ENCODE measurements around the gene COX7A2. TPM values are rescaled to one million over a fixed set of nuclear protein-coding genes. Genes with fewer than 3 reads are reported as not detected.

The COX7A2 gene
- total RNA-seq, 2 donors from 2014 or later: 108 to 521 TPM

- Mint-ChIP-seq H3K27me3 (no peaks in the 10 kb centered on the region), H3K4me3 (no peak overlapping the region), H3K4me1 (ENCODE audit: low read depth in 2 of 2) (no peaks in the 10 kb centered on the region), H3K36me3 (peaks cover 4% of the 10 kb centered on the region), H3K9me3 (no peaks in the 10 kb centered on the region), H3K27ac (no peak overlapping the region)
- no peak for ATAC-seq
- DNase-seq (ENCODE audit: low spot score): no peak
Observed at GRCh38 chr6:75257343-75258087, 13.9 kb upstream of the COX7A2 start.

GRCh38 chr6:75250552-75250951 lies 7.0 kb upstream of the COX7A2 start:
- Mint-ChIP-seq H3K4me1 (ENCODE audit: low read depth in 2 of 2) (peaks cover 0 to 5% of the 10 kb centered on the region in 2 donors), H3K9me3 (no peaks in the 10 kb centered on the region), H3K27me3 (peaks cover 12 to 13% of the 10 kb centered on the region in 2 donors), H3K4me3 (no peak overlapping the region), H3K27ac (no peak overlapping the region), H3K36me3 (peaks cover 7% of the 10 kb centered on the region)
- ATAC-seq (no peak), DNase-seq (ENCODE audit: low spot score) (no peak)

GRCh38 chr6:75249837-75250236 lies 6.2 kb upstream of the COX7A2 start:
- Mint-ChIP-seq H3K4me1 (ENCODE audit: low read depth in 2 of 2) (peaks cover under 1 to 7% of the 10 kb centered on the region in 2 donors), H3K36me3 (peaks cover 5% of the 10 kb centered on the region), H3K27ac (no peak overlapping the region), H3K27me3 (peaks cover 14 to 16% of the 10 kb centered on the region in 2 donors), H3K9me3 (no peaks in the 10 kb centered on the region), H3K4me3 (no peak overlapping the region)
- ATAC-seq: no peak
- DNase-seq (ENCODE audit: low spot score): no peak

GRCh38 chr6:75246386-75246785 lies 2.8 kb upstream of the COX7A2 start:
- Mint-ChIP-seq H3K4me3 (no peak overlapping the region), H3K36me3 (peaks cover 11% of the 10 kb centered on the region)

GRCh38 chr6:75244063-75244584 lies 523 bp upstream of the COX7A2 start:
- H3K4me3 Mint-ChIP-seq: peak overlapping the region; percentile 95
- H3K27ac Mint-ChIP-seq: peak overlapping the region; percentile 94 to 98
- ATAC-seq (no peak), DNase-seq (ENCODE audit: low spot score) (no peak)
- H3K27me3 Mint-ChIP-seq: peaks cover 14 to 16% of the 10 kb centered on the region in 2 donors
- H3K9me3 Mint-ChIP-seq: no peaks in the 10 kb centered on the region
- peaks cover 17% of the 10 kb centered on the region for H3K36me3 Mint-ChIP-seq
- peaks cover 22% of the 10 kb centered on the region in 2 donors for H3K4me1 Mint-ChIP-seq (ENCODE audit: low read depth in 2 of 2)

More at GRCh38 chr6:75246386-75246785, 2.8 kb upstream of the COX7A2 start:
- no peak for DNase-seq (ENCODE audit: low spot score)
- Mint-ChIP-seq H3K9me3 (no peaks in the 10 kb centered on the region), H3K4me1 (ENCODE audit: low read depth in 2 of 2) (peaks cover 14 to 22% of the 10 kb centered on the region in 2 donors), H3K27me3 (peaks cover 14 to 16% of the 10 kb centered on the region in 2 donors), H3K27ac (peak overlapping the region in 1 of 2 donors; percentile 23)
- ATAC-seq: no peak

GRCh38 chr6:75236630-75237029 lies 7.0 kb downstream of the COX7A2 start:
- peaks cover 0 to 8% of the 10 kb centered on the region in 2 donors for H3K4me1 Mint-ChIP-seq (ENCODE audit: low read depth in 2 of 2)
- H3K27me3 Mint-ChIP-seq: no peaks in the 10 kb centered on the region
- no peak for ATAC-seq
- peaks cover 20% of the 10 kb centered on the region for H3K36me3 Mint-ChIP-seq
- no peak overlapping the region for H3K4me3 Mint-ChIP-seq
- no peak for DNase-seq (ENCODE audit: low spot score)
- no peak overlapping the region for H3K27ac Mint-ChIP-seq
- H3K9me3 Mint-ChIP-seq: no peaks in the 10 kb centered on the region

GRCh38 chr6:75235271-75235670 lies 8.3 kb downstream of the COX7A2 start:
- no peak for ATAC-seq
- H3K27ac Mint-ChIP-seq: no peak overlapping the region

GRCh38 chr6:75234126-75234865 lies 9.3 kb downstream of the COX7A2 start:
- H3K27me3 Mint-ChIP-seq: no peaks in the 10 kb centered on the region

More at GRCh38 chr6:75235271-75235670, 8.3 kb downstream of the COX7A2 start:
- no peaks in the 10 kb centered on the region for H3K9me3 Mint-ChIP-seq
- peaks cover 14% of the 10 kb centered on the region for H3K36me3 Mint-ChIP-seq
- no peaks in the 10 kb centered on the region for H3K27me3 Mint-ChIP-seq
- no peaks in the 10 kb centered on the region for H3K4me1 Mint-ChIP-seq (ENCODE audit: low read depth in 2 of 2)
- no peak overlapping the region for H3K4me3 Mint-ChIP-seq
- no peak for DNase-seq (ENCODE audit: low spot score)

GRCh38 chr6:75233092-75233615 lies 10.4 kb downstream of the COX7A2 start:
- ATAC-seq (no peak), DNase-seq (ENCODE audit: low spot score) (no peak)
- no peak overlapping the region for H3K27ac Mint-ChIP-seq
- H3K36me3 Mint-ChIP-seq: peaks cover 14% of the 10 kb centered on the region
- no peak overlapping the region for H3K4me3 Mint-ChIP-seq
- H3K4me1 Mint-ChIP-seq (ENCODE audit: low read depth in 2 of 2): no peaks in the 10 kb centered on the region
- H3K27me3 Mint-ChIP-seq: peaks cover 0 to under 1% of the 10 kb centered on the region in 2 donors
- no peaks in the 10 kb centered on the region for H3K9me3 Mint-ChIP-seq

More at GRCh38 chr6:75234126-75234865, 9.3 kb downstream of the COX7A2 start:
- H3K27ac Mint-ChIP-seq: no peak overlapping the region
- H3K36me3 Mint-ChIP-seq: peaks cover 14% of the 10 kb centered on the region
- H3K9me3 Mint-ChIP-seq: no peaks in the 10 kb centered on the region
- H3K4me1 Mint-ChIP-seq (ENCODE audit: low read depth in 2 of 2): no peaks in the 10 kb centered on the region
- H3K4me3 Mint-ChIP-seq: no peak overlapping the region
- DNase-seq (ENCODE audit: low spot score) (no peak), ATAC-seq (no peak)

GRCh38 chr6:75230484-75231325 lies 12.9 kb downstream of the COX7A2 start:
- Mint-ChIP-seq H3K27ac (no peak overlapping the region), H3K4me1 (ENCODE audit: low read depth in 2 of 2) (no peaks in the 10 kb centered on the region), H3K27me3 (peaks cover 9 to 12% of the 10 kb centered on the region in 2 donors), H3K4me3 (no peak overlapping the region), H3K9me3 (no peaks in the 10 kb centered on the region), H3K36me3 (no peaks in the 10 kb centered on the region)
- no peak for DNase-seq (ENCODE audit: low spot score)
- ATAC-seq: no peak

GRCh38 chr6:75224303-75224926 lies 19.2 kb downstream of the COX7A2 start:
- no peaks in the 10 kb centered on the region for H3K4me1 Mint-ChIP-seq (ENCODE audit: low read depth in 2 of 2)
- no peaks in the 10 kb centered on the region for H3K36me3 Mint-ChIP-seq
- H3K9me3 Mint-ChIP-seq: no peaks in the 10 kb centered on the region
- no peak overlapping the region for H3K27ac Mint-ChIP-seq
- H3K4me3 Mint-ChIP-seq: no peak overlapping the region
- H3K27me3 Mint-ChIP-seq: peaks cover 32 to 35% of the 10 kb centered on the region in 2 donors
- no peak for DNase-seq (ENCODE audit: low spot score)
- no peak for ATAC-seq

GRCh38 chr6:75223428-75223827 lies 20.2 kb downstream of the COX7A2 start:
- no peaks in the 10 kb centered on the region for H3K9me3 Mint-ChIP-seq
- H3K4me1 Mint-ChIP-seq (ENCODE audit: low read depth in 2 of 2): no peaks in the 10 kb centered on the region
- no peak for DNase-seq (ENCODE audit: low spot score)
- no peak overlapping the region for H3K27ac Mint-ChIP-seq
- ATAC-seq: no peak
- H3K36me3 Mint-ChIP-seq: no peaks in the 10 kb centered on the region
- peaks cover 37 to 39% of the 10 kb centered on the region in 2 donors for H3K27me3 Mint-ChIP-seq
- H3K4me3 Mint-ChIP-seq: no peak overlapping the region

GRCh38 chr6:75222261-75222660 lies 21.3 kb downstream of the COX7A2 start:
- Mint-ChIP-seq H3K4me1 (ENCODE audit: low read depth in 2 of 2) (no peaks in the 10 kb centered on the region), H3K27me3 (peaks cover 35 to 42% of the 10 kb centered on the region in 2 donors), H3K36me3 (no peaks in the 10 kb centered on the region), H3K4me3 (no peak overlapping the region), H3K9me3 (no peaks in the 10 kb centered on the region), H3K27ac (no peak overlapping the region)
- ATAC-seq (no peak), DNase-seq (ENCODE audit: low spot score) (no peak)

All from natural killer cell treated with Interleukin-12 subunit alpha and Interleukin-12 subunit beta and Interleukin-15 and Interleukin-18, amount 100 ng/mL, for 72 hours (primary cell).